Testis (tissue), 3 donors: ENCODE measurements around the gene IQCF5. TPM values are rescaled to one million over a fixed set of nuclear protein-coding genes. Genes with fewer than 3 reads are reported as not detected.

Experiments
- DNase-seq: peaks from one replicate; pipeline ENCODE4 v3.0.0-alpha.2; 2019
- H3K27ac ChIP-seq, 2 donors: fragments of 200-600 bp; sonication (generic); one replicate each; pipeline ENCODE4 v1.5.1; 2019
- H3K27me3 ChIP-seq: fragments of 200-600 bp; sonication (generic); one replicate; pipeline ENCODE4 v1.5.1; 2019
- H3K36me3 ChIP-seq: fragments of 200-600 bp; sonication (generic); one replicate; pipeline ENCODE4 v1.5.1; 2017; ENCODE audit warnings: low read depth; ENCODE audit errors: missing control alignments
- H3K4me1 ChIP-seq: fragments of 200-600 bp; sonication (generic); one replicate; pipeline ENCODE4 v1.5.1; 2019
- H3K4me3 ChIP-seq, 2 donors: fragments of 200-600 bp; sonication (generic); one replicate each; pipeline ENCODE4 v1.5.1; 2017 to 2019
- H3K9me3 ChIP-seq: fragments of 200-600 bp; sonication (generic); one replicate; pipeline ENCODE4 v1.5.1; 2017
- CTCF ChIP-seq, 3 experiments: fragments of 450-650 bp in 2 of 3; fragments of 200-600 bp in 1 of 3; sonication (generic) in 1 of 3; IDR thresholded peaks; one replicate each; pipeline ENCODE4 v1.5.1; 2016 to 2019; ENCODE audit warnings: antibody characterized with exemption in 3 of 3, mild to moderate bottlenecking in 2 of 3, moderate library complexity in 1 of 3
- POLR2A ChIP-seq: fragments of 450-650 bp; IDR thresholded peaks from one replicate; pipeline ENCODE4 v1.6.1; 2017; ENCODE audit warnings: antibody characterized with exemption, mild to moderate bottlenecking, moderate library complexity
- WGBS, 2 donors: methylation state at CpG; one replicate each; pipeline ENCODE4 v1.1.5; 2018; 5-methylcytosine and 5-hydroxymethylcytosine counted together
- intact Hi-C: fragments of 100-400 bp; cut with DNase I; formaldehyde crosslinking; loops from one replicate; pipeline ENCODE4 v1.15.1; 2023; ENCODE audit warnings: low total_unique reads
- polyA plus RNA-seq: library from polyadenylated mRNA; stranded (reverse); fragments of 350-450 nt; fragmentation: Illumina TruSeq; extraction: RNeasy Lipid Tissue Mini Kit (QIAGEN cat#74804); gene quantifications from one replicate; pipeline ENCODE4 v1.2.3, GENCODE V29; 2014; ENCODE audit warnings: low read depth, low replicate concordance; ENCODE audit not compliant: insufficient read depth
- total RNA-seq, 2 donors: library from RNA; depleted of rRNA; stranded (reverse); fragments of >200 nt; gene quantifications; one replicate each; pipeline ENCODE4 v1.2.3, GENCODE V29; 2016

IQCF5 gene
- total and polyA plus RNA-seq, 3 donors from 2014 or later, result 34.3 to 114 (median 78.9) TPM

GRCh38 chr3:51887620-51888019 lies 12.2 kb upstream of the IQCF5 start:
- WGBS, 2 donors, result 75 to 79% methylated on average over 2 of the region's 2 CpGs
- Histone ChIP-seq H3K9me3 (no peaks in the 10 kb centered on the region), H3K27me3 (no peaks in the 10 kb centered on the region), H3K27ac (no peak overlapping the region), H3K36me3 (no peaks in the 10 kb centered on the region), H3K4me1 (no peaks in the 10 kb centered on the region), H3K4me3 (no peak overlapping the region)
- no peak for DNase-seq
- TF ChIP-seq CTCF (IDR thresholded peaks at IDR 0.05), result no peak
- no peak for TF ChIP-seq POLR2A
- intact Hi-C loops, result no loop called here

DNA sequence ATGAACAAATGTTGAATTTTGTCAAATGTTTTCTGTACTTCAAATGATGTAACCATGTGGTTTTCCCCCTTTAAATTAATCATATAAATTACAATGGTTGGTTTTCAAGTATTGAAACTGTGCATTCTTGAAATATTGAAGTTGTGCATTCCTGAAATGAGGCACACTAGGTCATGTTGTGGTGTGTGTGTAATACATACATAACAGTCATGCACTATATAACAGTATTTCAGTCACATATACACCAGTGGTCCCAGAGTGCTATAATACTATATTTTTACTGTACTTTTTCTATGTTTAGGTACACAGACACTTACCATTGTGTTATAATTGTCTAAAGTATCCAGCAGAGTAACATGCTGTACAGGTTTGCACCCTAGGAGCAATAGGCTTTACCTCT lies 11.0 kb upstream of the IQCF5 start:
- intact Hi-C loops, result no loop called here

GRCh38 chr3:51879937-51880336 lies 4.5 kb upstream of the IQCF5 start:
- H3K4me1 ChIP-seq, result no peaks in the 10 kb centered on the region
- H3K4me3 ChIP-seq, result no peak overlapping the region
- TF ChIP-seq CTCF (IDR thresholded peaks at IDR 0.05) (no peak), POLR2A (no peak)
- DNase-seq, result no peak
- H3K9me3 ChIP-seq, result no peaks in the 10 kb centered on the region
- H3K27me3 ChIP-seq, result no peaks in the 10 kb centered on the region
- 33 to 39% methylated on average over 2 of the region's 2 CpGs for WGBS, 2 donors
- H3K36me3 ChIP-seq, result no peaks in the 10 kb centered on the region
- intact Hi-C loops, result no loop called here
- no peak overlapping the region for H3K27ac ChIP-seq

More for the DNA sequence above, 11.0 kb upstream of the IQCF5 start:
- Histone ChIP-seq H3K4me3 (no peak overlapping the region), H3K4me1 (no peaks in the 10 kb centered on the region), H3K9me3 (no peaks in the 10 kb centered on the region), H3K27me3 (no peaks in the 10 kb centered on the region), H3K36me3 (no peaks in the 10 kb centered on the region), H3K27ac (no peak overlapping the region)
- no peak for TF ChIP-seq POLR2A
- TF ChIP-seq CTCF (IDR thresholded peaks at IDR 0.05), result no peak
- no peak for DNase-seq

GRCh38 chr3:51876186-51876585 lies 785 bp upstream of the IQCF5 start:
- no peak overlapping the region for H3K27ac ChIP-seq
- WGBS, 2 donors, result 35 to 39% methylated on average over 6 of the region's 6 CpGs
- no peaks in the 10 kb centered on the region for H3K9me3 ChIP-seq
- no peak for DNase-seq
- no peak overlapping the region for H3K4me3 ChIP-seq
- no peaks in the 10 kb centered on the region for H3K36me3 ChIP-seq
- H3K27me3 ChIP-seq, result no peaks in the 10 kb centered on the region
- TF ChIP-seq CTCF (IDR thresholded peaks at IDR 0.05), result no peak
- TF ChIP-seq POLR2A, result no peak
- no peaks in the 10 kb centered on the region for H3K4me1 ChIP-seq
- intact Hi-C loops, result no loop called here

- WGBS, 2 donors, result 68 to 76% methylated on average over 4 of the region's 4 CpGs
- H3K4me1 ChIP-seq, result no peaks in the 10 kb centered on the region
- H3K9me3 ChIP-seq, result no peaks in the 10 kb centered on the region
- H3K36me3 ChIP-seq, result no peaks in the 10 kb centered on the region
- no peaks in the 10 kb centered on the region for H3K27me3 ChIP-seq
- H3K4me3 ChIP-seq, result no peak overlapping the region
- H3K27ac ChIP-seq, result no peak overlapping the region
- TF ChIP-seq POLR2A (no peak), CTCF (IDR thresholded peaks at IDR 0.05) (no peak)
- DNase-seq, result no peak
- intact Hi-C loops, result no loop called here
These were observed 512 bp downstream of the IQCF5 start for GRCh38 chr3:51874889-51875288.
